OCI-LY1 (cell line): ENCODE results near the gene CAMK4.
"Not testable (repeated sequence)": the region's sequence is repeated elsewhere in the genome, so short reads cannot be mapped to it uniquely, and the experiment has no call there.

Experiments
- EZH2 ChIP-seq: fragments of 200-600 bp; sonication (generic), shearing (Covaris generic); IDR thresholded peaks from 2 replicates; pipeline ENCODE4 v1.8.0; 2017; ENCODE audit warnings: borderline replicate concordance, mixed run types, mild to moderate bottlenecking, antibody characterized with exemption, low read length, moderate library complexity, mixed read lengths
- TF ChIP-seq, protein P1 (sequence below): fragments of 200-600 bp; sonication (generic), shearing (Covaris generic); IDR thresholded peaks from 2 replicates; pipeline ENCODE4 v1.5.1; 2017; ENCODE audit warnings: mild to moderate bottlenecking, antibody characterized with exemption, low read length, moderate library complexity, mixed read lengths

DNA sequence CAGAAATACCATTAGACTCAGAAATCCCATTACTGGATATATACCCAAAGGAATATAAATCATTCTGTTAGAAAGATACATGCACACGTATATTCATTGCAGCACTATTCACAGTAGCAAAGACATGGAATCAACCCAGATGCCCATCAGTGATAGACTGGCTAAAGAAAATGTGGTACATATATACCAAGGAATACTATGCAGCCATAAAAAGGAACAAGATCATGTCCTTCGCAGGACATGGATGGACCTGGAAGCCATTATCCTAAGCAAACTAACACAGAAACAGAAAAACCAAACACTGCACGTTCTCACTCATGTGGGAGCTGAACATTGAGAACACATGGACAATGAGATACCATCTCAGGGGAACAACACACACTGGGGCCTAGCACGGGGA lies 33.4 kb downstream of the CAMK4 start:
- not testable (repeated sequence) for TF ChIP-seq EZH2
- TF ChIP-seq, protein P1, sequence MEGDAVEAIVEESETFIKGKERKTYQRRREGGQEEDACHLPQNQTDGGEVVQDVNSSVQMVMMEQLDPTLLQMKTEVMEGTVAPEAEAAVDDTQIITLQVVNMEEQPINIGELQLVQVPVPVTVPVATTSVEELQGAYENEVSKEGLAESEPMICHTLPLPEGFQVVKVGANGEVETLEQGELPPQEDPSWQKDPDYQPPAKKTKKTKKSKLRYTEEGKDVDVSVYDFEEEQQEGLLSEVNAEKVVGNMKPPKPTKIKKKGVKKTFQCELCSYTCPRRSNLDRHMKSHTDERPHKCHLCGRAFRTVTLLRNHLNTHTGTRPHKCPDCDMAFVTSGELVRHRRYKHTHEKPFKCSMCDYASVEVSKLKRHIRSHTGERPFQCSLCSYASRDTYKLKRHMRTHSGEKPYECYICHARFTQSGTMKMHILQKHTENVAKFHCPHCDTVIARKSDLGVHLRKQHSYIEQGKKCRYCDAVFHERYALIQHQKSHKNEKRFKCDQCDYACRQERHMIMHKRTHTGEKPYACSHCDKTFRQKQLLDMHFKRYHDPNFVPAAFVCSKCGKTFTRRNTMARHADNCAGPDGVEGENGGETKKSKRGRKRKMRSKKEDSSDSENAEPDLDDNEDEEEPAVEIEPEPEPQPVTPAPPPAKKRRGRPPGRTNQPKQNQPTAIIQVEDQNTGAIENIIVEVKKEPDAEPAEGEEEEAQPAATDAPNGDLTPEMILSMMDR, result not testable (repeated sequence)
